ENCODE results near the gene MEG3. TPM values are rescaled to one million over a fixed set of nuclear protein-coding genes. Genes with fewer than 3 reads are reported as not detected.

The MEG3 gene
- total RNA-seq, 1 donor from 2014 or later = not detected

DNA sequence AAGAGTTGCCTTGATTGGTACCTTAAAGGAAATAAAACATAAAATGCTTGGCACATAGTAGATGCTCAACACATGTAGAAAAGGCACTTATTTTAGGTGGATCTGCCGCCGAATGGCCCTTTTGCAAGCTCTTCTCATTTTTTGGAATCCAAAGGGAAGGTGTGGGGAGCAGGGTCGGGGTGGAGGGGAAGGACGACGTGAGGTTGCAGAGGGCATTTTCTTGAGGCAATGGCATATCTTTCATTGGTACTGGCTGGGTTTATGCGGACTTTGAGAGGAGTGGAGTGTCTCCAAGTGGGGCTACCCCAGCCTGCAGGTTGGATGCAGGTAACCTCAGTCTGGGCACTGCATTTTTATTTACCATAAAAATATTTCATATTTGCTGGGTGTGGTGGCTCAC lies 69.5 kb downstream of the MEG3 start:
- Mint-ChIP-seq H3K4me1 (ENCODE audit: low read depth) (no peaks in the 10 kb centered on the region), H3K27ac (no peak overlapping the region), H3K36me3 (ENCODE audit: low read depth) (no peaks in the 10 kb centered on the region), H3K27me3 (ENCODE audit: low read depth) (peaks cover 19% of the 10 kb centered on the region), H3K9me3 (no peaks in the 10 kb centered on the region), H3K4me3 (ENCODE audit: low read depth) (no peak overlapping the region)
- intact Hi-C loops (cut with micrococcal nuclease) = no loop called here
- DNase-seq (ENCODE audit: low spot score) = no peak

- Mint-ChIP-seq H3K27ac (no peak overlapping the region), H3K9me3 (no peaks in the 10 kb centered on the region), H3K27me3 (ENCODE audit: low read depth) (peaks cover 27% of the 10 kb centered on the region), H3K36me3 (ENCODE audit: low read depth) (no peaks in the 10 kb centered on the region), H3K4me1 (ENCODE audit: low read depth) (no peaks in the 10 kb centered on the region), H3K4me3 (ENCODE audit: low read depth) (no peak overlapping the region)
- DNase-seq (ENCODE audit: low spot score) = no peak
- intact Hi-C loops (cut with micrococcal nuclease) = no loop called here
These were observed 70.6 kb downstream of the MEG3 start for GRCh38 chr14:100896369-100897060.

- Mint-ChIP-seq H3K27ac (no peak overlapping the region), H3K4me1 (ENCODE audit: low read depth) (no peaks in the 10 kb centered on the region), H3K9me3 (no peaks in the 10 kb centered on the region), H3K4me3 (ENCODE audit: low read depth) (no peak overlapping the region), H3K36me3 (ENCODE audit: low read depth) (no peaks in the 10 kb centered on the region), H3K27me3 (ENCODE audit: low read depth) (peaks cover 36% of the 10 kb centered on the region)
- DNase-seq (ENCODE audit: low spot score) = no peak
- intact Hi-C loops (cut with micrococcal nuclease) = no loop called here
These were observed 72.5 kb downstream of the MEG3 start for GRCh38 chr14:100898465-100898864.

- no peak overlapping the region for H3K4me3 Mint-ChIP-seq (ENCODE audit: low read depth)
- H3K27ac Mint-ChIP-seq = no peak overlapping the region
- no peaks in the 10 kb centered on the region for H3K36me3 Mint-ChIP-seq (ENCODE audit: low read depth)
- no peak for DNase-seq (ENCODE audit: low spot score)
- no peaks in the 10 kb centered on the region for H3K4me1 Mint-ChIP-seq (ENCODE audit: low read depth)
- H3K9me3 Mint-ChIP-seq = no peaks in the 10 kb centered on the region
- H3K27me3 Mint-ChIP-seq (ENCODE audit: low read depth) = peaks cover 36% of the 10 kb centered on the region
- intact Hi-C loops (cut with micrococcal nuclease) = no loop called here
These were observed 73.3 kb downstream of the MEG3 start for GRCh38 chr14:100898935-100899883.

DNA sequence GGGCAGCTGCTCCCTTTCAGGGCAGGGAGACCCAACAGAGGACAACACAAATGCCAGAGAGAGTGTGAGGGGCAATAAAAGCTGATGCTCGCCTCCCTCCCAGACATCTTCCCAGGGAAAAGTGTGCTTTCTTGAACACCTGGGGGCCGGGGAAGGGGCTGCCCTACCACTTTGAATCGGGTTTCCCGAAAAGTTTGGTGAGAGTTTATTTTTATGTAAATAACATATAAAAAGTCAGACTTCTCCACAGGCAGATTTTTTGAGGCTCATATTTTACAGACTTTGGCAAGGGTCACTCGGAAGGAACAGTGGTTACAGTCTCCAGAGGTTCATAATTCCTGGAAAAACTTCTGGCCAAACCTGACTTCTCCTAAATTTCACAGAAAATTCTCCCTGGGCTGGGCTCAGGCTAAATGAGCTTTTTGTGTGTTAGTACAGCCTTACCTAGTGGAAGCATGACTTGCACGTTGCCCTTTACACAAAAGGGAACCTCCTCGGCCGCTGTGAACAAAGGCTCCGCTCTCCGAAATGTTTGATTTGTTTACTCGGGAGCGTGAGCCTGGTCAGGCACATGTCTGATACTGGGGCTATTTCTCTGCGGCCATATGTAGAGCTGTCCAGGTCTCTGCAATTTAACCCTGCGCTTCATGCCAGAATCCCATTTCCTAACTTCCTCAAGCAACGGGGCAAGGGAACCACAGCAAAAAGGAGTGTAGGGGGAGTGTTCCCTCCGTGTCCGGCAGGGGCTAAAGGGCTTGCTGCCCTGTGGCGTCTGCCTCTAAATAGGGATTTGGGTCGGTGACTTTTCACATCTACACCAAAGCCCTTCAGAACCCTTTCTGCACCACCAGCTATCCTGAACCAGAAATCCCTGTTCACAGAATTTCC lies 74.2 kb downstream of the MEG3 start:
- intact Hi-C loops (cut with micrococcal nuclease) = no loop called here
- DNase-seq (ENCODE audit: low spot score) = no peak
- H3K27ac Mint-ChIP-seq = no peak overlapping the region
- no peak overlapping the region for H3K4me3 Mint-ChIP-seq (ENCODE audit: low read depth)
- no peaks in the 10 kb centered on the region for H3K36me3 Mint-ChIP-seq (ENCODE audit: low read depth)
- no peaks in the 10 kb centered on the region for H3K9me3 Mint-ChIP-seq
- peaks cover 36% of the 10 kb centered on the region for H3K27me3 Mint-ChIP-seq (ENCODE audit: low read depth)
- no peaks in the 10 kb centered on the region for H3K4me1 Mint-ChIP-seq (ENCODE audit: low read depth)

DNA sequence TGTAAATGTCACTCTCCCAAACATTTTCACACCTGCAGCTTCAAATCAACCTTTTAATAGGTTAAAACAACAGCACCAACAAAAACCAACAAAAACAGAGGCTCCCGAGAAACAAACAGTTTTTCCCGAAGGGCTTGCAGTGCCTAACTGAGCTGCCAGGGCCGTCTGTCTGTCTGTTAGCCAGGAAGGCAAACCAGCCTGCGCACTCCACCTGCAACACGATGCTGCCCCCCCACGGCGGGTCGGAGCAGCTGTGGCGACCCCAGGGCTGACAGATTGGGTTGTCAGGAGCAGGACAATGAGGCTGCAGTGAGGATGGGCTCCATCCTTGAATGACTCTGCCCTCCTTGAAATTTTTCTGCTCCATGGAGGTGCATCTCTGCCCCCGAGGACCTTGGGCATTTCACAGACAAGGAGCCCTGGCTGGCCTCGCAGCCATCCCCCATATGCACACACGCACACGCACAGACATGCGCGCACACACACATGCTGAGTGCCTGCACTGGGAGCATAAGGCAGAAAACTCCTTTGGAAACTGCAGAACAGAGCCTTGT lies 75.0 kb downstream of the MEG3 start:
- H3K4me3 Mint-ChIP-seq (ENCODE audit: low read depth) = no peak overlapping the region
- peaks cover 42% of the 10 kb centered on the region for H3K27me3 Mint-ChIP-seq (ENCODE audit: low read depth)
- no peaks in the 10 kb centered on the region for H3K4me1 Mint-ChIP-seq (ENCODE audit: low read depth)
- no peaks in the 10 kb centered on the region for H3K9me3 Mint-ChIP-seq
- no peak for DNase-seq (ENCODE audit: low spot score)
- intact Hi-C loops (cut with micrococcal nuclease) = no loop called here
- H3K36me3 Mint-ChIP-seq (ENCODE audit: low read depth) = no peaks in the 10 kb centered on the region
- H3K27ac Mint-ChIP-seq = no peak overlapping the region

- H3K27me3 Mint-ChIP-seq (ENCODE audit: low read depth) = peaks cover 44% of the 10 kb centered on the region
- no peak overlapping the region for H3K27ac Mint-ChIP-seq
- H3K36me3 Mint-ChIP-seq (ENCODE audit: low read depth) = no peaks in the 10 kb centered on the region
- no peak overlapping the region for H3K4me3 Mint-ChIP-seq (ENCODE audit: low read depth)
- DNase-seq (ENCODE audit: low spot score) = no peak
- intact Hi-C loops (cut with micrococcal nuclease) = no loop called here
- no peaks in the 10 kb centered on the region for H3K4me1 Mint-ChIP-seq (ENCODE audit: low read depth)
- H3K9me3 Mint-ChIP-seq = no peaks in the 10 kb centered on the region
These were observed 75.7 kb downstream of the MEG3 start for GRCh38 chr14:100901391-100902183.

GRCh38 chr14:100902295-100903133 lies 76.6 kb downstream of the MEG3 start:
- Mint-ChIP-seq H3K4me1 (ENCODE audit: low read depth) (no peaks in the 10 kb centered on the region), H3K27ac (no peak overlapping the region), H3K36me3 (ENCODE audit: low read depth) (no peaks in the 10 kb centered on the region), H3K9me3 (no peaks in the 10 kb centered on the region), H3K4me3 (ENCODE audit: low read depth) (no peak overlapping the region), H3K27me3 (ENCODE audit: low read depth) (peaks cover 44% of the 10 kb centered on the region)
- intact Hi-C loops (cut with micrococcal nuclease) = no loop called here
- no peak for DNase-seq (ENCODE audit: low spot score)

GRCh38 chr14:100903134-100903468 lies 77.2 kb downstream of the MEG3 start:
- no peak overlapping the region for H3K4me3 Mint-ChIP-seq (ENCODE audit: low read depth)
- no peak overlapping the region for H3K27ac Mint-ChIP-seq
- no peaks in the 10 kb centered on the region for H3K9me3 Mint-ChIP-seq
- H3K27me3 Mint-ChIP-seq (ENCODE audit: low read depth) = peaks cover 44% of the 10 kb centered on the region
- DNase-seq (ENCODE audit: low spot score) = no peak
- H3K4me1 Mint-ChIP-seq (ENCODE audit: low read depth) = no peaks in the 10 kb centered on the region
- intact Hi-C loops (cut with micrococcal nuclease) = no loop called here
- no peaks in the 10 kb centered on the region for H3K36me3 Mint-ChIP-seq (ENCODE audit: low read depth)

DNA sequence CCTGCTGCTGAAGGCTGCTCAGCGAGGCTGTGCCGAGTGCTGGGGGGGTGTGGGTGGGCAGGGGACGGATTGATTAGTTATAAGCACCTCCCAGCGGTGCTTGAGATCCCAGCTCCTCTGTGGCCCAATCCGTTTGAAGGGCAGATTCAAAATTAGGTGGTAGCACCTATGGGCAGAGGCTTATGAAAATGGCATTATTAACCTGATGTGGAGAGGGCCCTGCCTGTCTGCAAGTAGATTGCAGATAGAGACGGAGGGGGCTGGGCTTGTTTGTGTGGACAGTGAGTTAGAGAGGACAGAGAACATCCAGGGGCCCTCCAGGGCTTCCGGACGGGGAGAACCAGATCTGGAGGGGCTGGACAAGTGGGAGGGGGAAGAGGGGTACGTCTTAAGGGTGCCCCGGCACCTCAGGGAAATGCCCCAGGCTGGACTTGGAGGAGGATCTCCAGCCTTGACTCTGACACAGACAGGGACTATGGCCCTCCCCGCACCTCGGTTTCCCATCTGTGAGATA lies 77.8 kb downstream of the MEG3 start, which contains the start of gene RTL1:
Gene RTL1, minus strand, starts transcription at position 51 of the 514 bp plus-strand sequence. CDS start 18,934 bp downstream, outside the sequence.
- Mint-ChIP-seq H3K9me3 (no peaks in the 10 kb centered on the region), H3K27ac (no peak within 1 kb of the TSS), H3K27me3 (ENCODE audit: low read depth) (peaks cover 44% of the 10 kb centered on the region), H3K4me3 (ENCODE audit: low read depth) (no peak within 1 kb of the TSS), H3K4me1 (ENCODE audit: low read depth) (no peaks in the 10 kb centered on the region), H3K36me3 (ENCODE audit: low read depth) (no peaks in the 10 kb centered on the region)
- no peak for DNase-seq (ENCODE audit: low spot score)
- intact Hi-C loops (cut with micrococcal nuclease) = no loop called here

Measured in activated T-helper 2 cell treated with anti-CD3 and anti-CD28 coated beads, Interferon-gamma antibody, Interleukin-2, Interleukin-4, amounts not matched to agents 10 μg/mL and 5 μg/mL and 100 μg/mL, durations not matched to agents 14 hours and 24 hours and 36 hours (primary cell).